GM10266 (cell line): ENCODE data around the gene PLCG2.
A peak's percentile ranks its signal among the peaks of the same experiment; 100 is the strongest.

Source experiments
- DNase-seq: peaks from one replicate; pipeline ENCODE4 v3.0.0; 2012; ENCODE audit errors: extremely low spot score
- TF ChIP-seq, protein P1 (sequence below): IDR thresholded peaks from 2 replicates; pipeline ENCODE4 v1.5.1; 2012; ENCODE audit warnings: mild to moderate bottlenecking, low read depth; ENCODE audit not compliant: control insufficient read depth, insufficient read depth; ENCODE audit errors: missing control alignments

Gene PLCG2

GRCh38 chr16:82011199-82011641 is 232.1 kb downstream of the PLCG2 start, which contains the start of gene SDR42E1:
Gene SDR42E1, minus strand, starts transcription at chr16:82011470. Its CDS starts 10,612 bp downstream, at chr16:82000858.
- DNase-seq = peak; percentile 72
- TF ChIP-seq, protein P1, sequence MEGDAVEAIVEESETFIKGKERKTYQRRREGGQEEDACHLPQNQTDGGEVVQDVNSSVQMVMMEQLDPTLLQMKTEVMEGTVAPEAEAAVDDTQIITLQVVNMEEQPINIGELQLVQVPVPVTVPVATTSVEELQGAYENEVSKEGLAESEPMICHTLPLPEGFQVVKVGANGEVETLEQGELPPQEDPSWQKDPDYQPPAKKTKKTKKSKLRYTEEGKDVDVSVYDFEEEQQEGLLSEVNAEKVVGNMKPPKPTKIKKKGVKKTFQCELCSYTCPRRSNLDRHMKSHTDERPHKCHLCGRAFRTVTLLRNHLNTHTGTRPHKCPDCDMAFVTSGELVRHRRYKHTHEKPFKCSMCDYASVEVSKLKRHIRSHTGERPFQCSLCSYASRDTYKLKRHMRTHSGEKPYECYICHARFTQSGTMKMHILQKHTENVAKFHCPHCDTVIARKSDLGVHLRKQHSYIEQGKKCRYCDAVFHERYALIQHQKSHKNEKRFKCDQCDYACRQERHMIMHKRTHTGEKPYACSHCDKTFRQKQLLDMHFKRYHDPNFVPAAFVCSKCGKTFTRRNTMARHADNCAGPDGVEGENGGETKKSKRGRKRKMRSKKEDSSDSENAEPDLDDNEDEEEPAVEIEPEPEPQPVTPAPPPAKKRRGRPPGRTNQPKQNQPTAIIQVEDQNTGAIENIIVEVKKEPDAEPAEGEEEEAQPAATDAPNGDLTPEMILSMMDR = no peak
